ENCODE data around the gene SOX5.

The SOX5 gene

DNA sequence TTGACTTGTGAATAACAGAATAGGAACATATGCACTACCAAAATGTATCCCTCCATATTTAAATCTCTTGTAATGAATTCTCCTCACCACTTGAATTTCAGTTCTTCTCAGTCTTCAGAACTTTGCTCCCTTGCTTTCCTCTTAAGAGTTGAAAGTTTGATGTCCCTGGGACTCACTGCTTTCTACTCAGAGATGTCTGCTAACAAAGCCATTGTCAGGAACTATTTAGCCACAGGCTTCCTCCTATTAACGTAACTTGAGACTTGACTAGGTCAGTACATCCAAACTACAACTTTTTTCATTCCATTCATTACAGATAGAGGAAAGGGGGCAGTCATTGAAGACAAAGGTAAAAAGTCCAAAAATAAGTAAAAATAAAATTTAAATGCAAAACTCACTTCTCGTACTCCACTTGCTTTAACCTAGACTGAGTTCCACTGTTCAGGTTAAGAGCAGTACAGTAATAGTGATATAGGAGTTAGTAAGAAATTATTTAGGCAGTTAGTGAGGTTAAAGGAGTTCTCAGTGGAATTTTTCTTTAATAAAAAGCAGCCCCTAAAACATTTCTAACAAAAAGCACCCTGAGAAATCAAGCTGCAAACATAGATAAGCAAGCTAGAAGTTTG lies 364.2 kb downstream of the SOX5 start:
- DNase-seq, result no peak

GRCh38 chr12:23581913-23582312 lies 367.6 kb downstream of the SOX5 start:
- DNase-seq, result no peak

- DNase-seq, result no peak
These were observed 370.2 kb downstream of the SOX5 start for GRCh38 chr12:23579257-23579656.

- no peak for DNase-seq
These were observed 373.1 kb downstream of the SOX5 start for GRCh38 chr12:23576372-23576771.

- no peak for DNase-seq
These were observed 380.1 kb downstream of the SOX5 start for GRCh38 chr12:23569356-23569755.

DNA sequence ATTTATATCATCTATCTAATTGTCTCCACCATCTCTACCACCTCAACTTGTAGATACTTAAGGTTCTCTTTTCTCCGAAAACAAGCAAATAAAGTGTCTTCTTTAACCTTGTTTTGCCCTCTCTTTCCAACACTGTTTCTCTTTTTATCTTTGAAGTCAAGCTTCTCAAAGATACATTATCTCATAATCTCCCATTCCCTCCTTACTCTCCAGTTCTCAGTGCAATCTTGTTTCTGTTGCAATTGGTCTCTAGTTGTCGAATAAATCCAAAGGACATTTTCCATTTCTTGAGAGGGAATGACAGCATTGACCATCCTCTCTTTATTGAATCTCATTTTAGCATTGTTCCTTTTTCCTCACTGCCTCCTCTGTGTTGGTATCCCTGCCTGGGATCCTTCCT lies 383.3 kb downstream of the SOX5 start:
- no peak for DNase-seq

DNA sequence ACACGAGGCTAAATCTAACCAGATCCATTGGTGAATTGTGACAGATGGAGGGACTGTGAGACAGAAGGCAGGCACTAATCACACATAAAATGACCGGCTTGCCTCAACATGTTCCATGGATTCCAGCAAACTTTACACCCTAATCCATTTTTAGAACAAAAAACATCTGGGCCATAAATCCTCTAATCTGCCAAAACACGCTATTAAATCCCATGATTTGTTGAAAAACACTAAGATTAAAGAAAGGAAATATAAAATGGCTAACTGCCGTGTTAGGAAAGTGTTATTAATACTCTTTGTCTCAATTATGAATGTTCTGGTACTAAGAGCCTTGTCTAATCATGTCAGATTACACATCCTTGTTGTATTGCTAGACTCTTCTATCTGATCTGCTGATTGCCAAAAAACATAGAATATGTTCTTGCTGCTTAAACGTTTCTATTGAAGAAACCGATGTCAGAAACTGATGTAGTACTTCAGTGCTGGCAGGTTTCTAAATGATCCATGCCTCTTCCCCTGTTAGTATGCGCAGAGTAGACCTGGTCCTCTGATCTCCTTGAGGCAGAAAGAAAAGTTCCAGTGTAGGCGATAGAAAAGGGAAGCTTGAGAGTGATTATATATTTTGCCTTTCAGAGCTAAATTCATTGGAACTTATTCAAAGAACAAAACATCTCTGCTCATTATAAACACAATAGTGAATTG lies 384.9 kb downstream of the SOX5 start:
- no peak for DNase-seq

GRCh38 chr12:23561364-23562345 lies 387.8 kb downstream of the SOX5 start:
- no peak for DNase-seq

DNA sequence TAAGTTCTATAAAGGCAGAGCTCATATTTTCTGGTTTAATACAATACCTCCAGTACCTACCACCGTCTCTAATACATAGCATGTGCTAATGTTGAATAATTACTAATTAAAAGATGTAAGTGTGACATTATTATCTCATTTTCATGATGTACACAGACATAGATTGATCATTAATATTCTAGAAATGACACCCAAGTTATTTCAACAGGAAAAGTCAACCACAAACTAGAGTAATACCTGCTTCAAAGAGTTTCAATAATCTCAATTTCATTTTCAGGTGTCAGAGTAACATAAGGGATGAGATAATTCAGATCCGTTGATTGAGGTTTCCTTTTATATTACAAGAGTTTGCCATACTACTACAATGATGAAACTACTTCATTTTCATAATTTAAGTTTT lies 388.9 kb downstream of the SOX5 start:
- no peak for DNase-seq

DNA sequence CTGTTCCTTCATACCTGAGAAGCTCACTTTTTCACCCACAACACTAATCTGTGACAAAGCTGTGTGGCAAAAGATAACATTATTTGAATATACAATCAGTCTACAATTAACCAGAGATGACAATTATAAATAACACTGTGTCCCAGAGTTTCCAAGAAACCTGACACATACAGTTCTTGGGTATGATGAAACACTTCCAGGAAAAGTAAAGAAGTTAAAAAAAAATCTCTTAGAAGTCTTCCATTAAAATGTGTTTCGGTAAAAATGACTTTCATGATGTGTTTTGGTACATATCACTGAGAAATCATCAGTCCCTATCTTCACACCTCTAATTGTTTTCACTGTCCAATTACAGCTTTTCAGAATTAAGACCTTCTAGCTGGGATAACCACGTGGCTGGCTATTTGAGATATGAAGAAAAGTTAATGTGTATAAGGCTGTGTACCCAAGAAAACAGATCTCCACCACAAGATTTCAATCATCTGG lies 390.2 kb downstream of the SOX5 start:
- DNase-seq, result no peak

DNA sequence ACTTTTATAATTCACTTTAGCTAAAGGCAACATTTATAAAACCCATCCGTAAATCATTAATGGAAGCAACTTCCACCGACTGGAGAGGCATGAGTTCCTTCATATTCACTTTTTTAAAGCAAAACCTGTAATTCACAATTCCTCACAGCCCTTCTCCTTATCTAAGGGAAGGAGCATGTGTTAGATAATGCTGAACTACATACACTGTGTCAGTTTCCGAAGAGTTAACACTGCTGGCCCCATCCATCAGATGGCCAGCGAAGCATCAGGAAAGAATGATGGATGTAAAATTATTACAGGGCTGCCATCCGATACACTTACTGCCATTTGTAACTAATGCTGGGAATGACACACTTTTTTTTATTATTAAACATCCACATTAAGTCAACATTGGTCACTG lies 392.8 kb downstream of the SOX5 start:
- DNase-seq, result no peak

- DNase-seq, result no peak
These were observed 393.7 kb downstream of the SOX5 start for GRCh38 chr12:23555825-23556207.

- no peak for DNase-seq
These were observed 394.2 kb downstream of the SOX5 start for GRCh38 chr12:23555180-23555824.

DNA sequence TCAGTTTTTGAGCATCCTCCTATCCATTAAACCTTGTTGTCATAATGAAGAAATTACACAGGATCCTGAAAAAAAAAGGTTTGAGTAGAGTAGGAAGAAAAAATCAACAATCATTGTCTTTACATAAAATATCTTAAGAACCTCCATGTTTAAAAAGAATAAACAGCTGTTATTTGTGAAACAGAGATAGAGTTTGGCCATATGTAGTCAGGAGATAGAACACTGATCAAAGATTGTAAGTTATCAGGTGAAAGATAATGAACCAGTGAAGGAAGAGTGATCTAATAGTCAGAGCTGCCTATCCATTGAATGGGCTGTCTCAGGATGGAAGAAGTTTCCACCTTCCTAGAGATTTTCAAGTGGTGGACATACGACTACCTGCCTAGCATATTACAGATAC lies 397.1 kb downstream of the SOX5 start:
- no peak for DNase-seq

GRCh38 chr12:23550753-23551152 lies 398.7 kb downstream of the SOX5 start:
- no peak for DNase-seq

GRCh38 chr12:23548742-23549141 lies 400.7 kb downstream of the SOX5 start:
- DNase-seq, result no peak

DNA sequence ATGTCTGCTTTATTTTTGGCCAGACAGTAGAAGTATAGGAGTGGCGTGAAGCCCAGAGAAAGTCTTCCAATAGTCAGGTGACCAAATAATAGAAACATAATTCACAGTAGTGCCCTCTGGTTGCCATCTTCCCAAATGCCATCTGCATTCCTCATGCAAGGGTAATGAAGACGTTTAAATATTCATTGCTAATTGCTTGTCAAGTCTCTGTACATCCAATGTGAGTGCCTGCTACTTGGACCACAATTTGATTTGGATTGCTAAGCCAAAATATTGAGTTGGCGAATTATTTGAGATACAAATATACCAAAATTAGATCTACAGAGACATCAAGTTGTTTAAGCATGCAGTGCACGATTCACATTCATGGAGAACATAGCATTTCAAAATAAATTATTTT lies 402.7 kb downstream of the SOX5 start:
- DNase-seq, result no peak

GRCh38 chr12:23543767-23544166 lies 405.7 kb downstream of the SOX5 start:
- DNase-seq, result no peak

- no peak for DNase-seq
These were observed 407.3 kb downstream of the SOX5 start for GRCh38 chr12:23542187-23542586.

- no peak for DNase-seq
These were observed 408.9 kb downstream of the SOX5 start for GRCh38 chr12:23540572-23540971.

DNA sequence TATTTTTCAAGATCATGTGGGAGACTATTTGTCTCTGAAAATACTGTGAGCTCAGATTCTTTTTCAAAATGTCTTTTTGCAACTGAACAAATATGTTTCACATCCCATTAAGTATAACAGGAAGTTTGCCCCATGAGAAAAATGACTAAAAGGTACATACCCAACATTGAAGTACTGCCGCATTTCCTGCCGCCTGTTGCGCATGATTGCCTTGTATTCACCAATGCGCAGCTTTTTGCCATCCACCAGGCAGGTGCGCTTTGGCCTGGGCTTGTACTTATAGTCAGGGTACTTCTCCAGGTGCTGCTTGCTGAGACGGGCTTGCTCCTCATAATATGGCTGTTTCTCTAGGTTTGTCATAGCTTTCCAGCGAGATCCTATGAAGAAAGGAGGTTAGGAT lies 413.2 kb downstream of the SOX5 start:
- DNase-seq, result no peak

- DNase-seq, result no peak
These were observed 414.0 kb downstream of the SOX5 start for GRCh38 chr12:23535441-23535840.

- no peak for DNase-seq
These were observed 415.3 kb downstream of the SOX5 start for GRCh38 chr12:23534196-23534595.
